ENCODE data around the gene PRR35. TPM values are rescaled to one million over a fixed set of nuclear protein-coding genes. Genes with fewer than 3 reads are reported as not detected.

PRR35 gene
- total and polyA plus RNA-seq, 12 donors = not detected

GRCh38 chr16:534135-534534 is 26.1 kb upstream of the PRR35 start:
- TF ChIP-seq CTCF (IDR thresholded peaks at IDR 0.05) = no peak
- DNase-seq (no peak), ATAC-seq (no peak)
- H3K27me3 ChIP-seq = no peaks in the 10 kb centered on the region
- WGBS, 2 donors = 80 to 88% methylated on average over 21 of the region's 21 CpGs
- peaks cover 0 to 26% (median 0%) of the 10 kb centered on the region in 9 donors for H3K36me3 ChIP-seq
- intact Hi-C loops (cut with DNase I) = no loop called here
- H3K4me3 ChIP-seq = no peak overlapping the region
- H3K4me1 ChIP-seq = peaks cover 5 to 55% (median 26%) of the 10 kb centered on the region in 9 donors
- H3K27ac ChIP-seq = no peak overlapping the region
- H3K9me3 ChIP-seq = no peaks in the 10 kb centered on the region

- TF ChIP-seq CTCF (IDR thresholded peaks at IDR 0.05) = no peak
- Histone ChIP-seq H3K4me1 (peaks cover 0 to 47% (median 18%) of the 10 kb centered on the region in 9 donors), H3K36me3 (peaks cover 0 to 33% (median 0%) of the 10 kb centered on the region in 9 donors), H3K4me3 (no peak overlapping the region), H3K9me3 (no peaks in the 10 kb centered on the region), H3K27ac (no peak overlapping the region), H3K27me3 (no peaks in the 10 kb centered on the region)
- WGBS, 2 donors = 93% methylated on average over 27 of the region's 27 CpGs
- DNase-seq (no peak), ATAC-seq (peak in 1 of 8 donors; percentile 2)
- intact Hi-C loops (cut with DNase I) = no loop called here
Measured at GRCh38 chr16:534856-535445, 25.2 kb upstream of the PRR35 start.

GRCh38 chr16:535446-536405 is 24.5 kb upstream of the PRR35 start:
- no peak for TF ChIP-seq CTCF (IDR thresholded peaks at IDR 0.05)
- H3K4me1 ChIP-seq = peaks cover 0 to 39% (median 12%) of the 10 kb centered on the region in 9 donors
- H3K36me3 ChIP-seq = peaks cover 0 to 37% (median 0%) of the 10 kb centered on the region in 9 donors
- no peak overlapping the region for H3K27ac ChIP-seq
- DNase-seq = no peak
- no peaks in the 10 kb centered on the region for H3K9me3 ChIP-seq
- H3K4me3 ChIP-seq = no peak overlapping the region
- no peaks in the 10 kb centered on the region for H3K27me3 ChIP-seq
- 89% methylated on average over 37 to 39 of the region's 39 CpGs for WGBS, 2 donors
- peak in 3 of 8 donors; percentile 10 to 53 (median 18) for ATAC-seq
- intact Hi-C loops (cut with DNase I) = no loop called here

- DNase-seq (no peak), ATAC-seq (no peak)
- no peak for TF ChIP-seq CTCF (IDR thresholded peaks at IDR 0.05)
- H3K4me3 ChIP-seq = no peak overlapping the region
- intact Hi-C loops (cut with DNase I) = no loop called here
- H3K27ac ChIP-seq = no peak overlapping the region
- peaks cover 0 to 40% (median 0%) of the 10 kb centered on the region in 9 donors for H3K36me3 ChIP-seq
- H3K27me3 ChIP-seq = no peaks in the 10 kb centered on the region
- H3K4me1 ChIP-seq = peaks cover 0 to 32% (median 12%) of the 10 kb centered on the region in 9 donors
- no peaks in the 10 kb centered on the region for H3K9me3 ChIP-seq
- WGBS, 2 donors = 92 to 94% methylated on average over 17 of the region's 17 CpGs
Measured at GRCh38 chr16:536746-537145, 23.4 kb upstream of the PRR35 start.

Data from heart right ventricle (tissue), 16 donors.